Cardiac muscle cell (in vitro differentiated cells and primary cell): ENCODE data around the gene ENOX1. TPM values are rescaled to one million over a fixed set of nuclear protein-coding genes. Genes with fewer than 3 reads are reported as not detected.

Source experiments
- DNase-seq, 2 donors: peaks; one replicate each; pipeline versions ENCODE4 v3.0.0 to v3.0.0-alpha.2; 2010 to 2017; ENCODE audit warnings: low read depth in 1 of 2, low spot score in 1 of 2
- H3K27ac ChIP-seq: fragments of 200-600 bp; sonication (generic); 2 replicates; pipeline ENCODE4 v1.5.1; 2016
- H3K27me3 ChIP-seq: fragments of 200-600 bp; sonication (generic); 2 replicates; pipeline ENCODE4 v1.6.0; 2016; ENCODE audit warnings: control low read depth
- H3K36me3 ChIP-seq: fragments of 200-600 bp; sonication (generic); 2 replicates; pipeline ENCODE4 v1.5.1; 2016; ENCODE audit warnings: control low read depth
- H3K4me1 ChIP-seq: fragments of 200-600 bp; sonication (generic); 2 replicates; pipeline ENCODE4 v1.8.1; 2017; ENCODE audit warnings: low read depth, mild to moderate bottlenecking, mixed run types
- H3K4me3 ChIP-seq: fragments of 200-600 bp; sonication (generic); 2 replicates; pipeline ENCODE4 v1.5.1; 2016; ENCODE audit warnings: mild to moderate bottlenecking
- H3K9me3 ChIP-seq: fragments of 200-600 bp; sonication (generic); 2 replicates; pipeline ENCODE4 v1.5.1; 2017; ENCODE audit warnings: low read depth, mild to moderate bottlenecking, control low read depth
- CTCF ChIP-seq: IDR thresholded peaks from 2 replicates; pipeline ENCODE4 v1.5.1; 2012; ENCODE audit warnings: low read depth, mild to moderate bottlenecking, low read length
- polyA plus RNA-seq: library from polyadenylated mRNA; unstranded; fragments of >200 nt; fragmentation: Nextera tagmentation; extraction: Ambion mirVana; gene quantifications from 2 replicates; pipeline ENCODE4 v1.2.1, GENCODE V29; 2016
- total RNA-seq: library from RNA; depleted of rRNA; stranded (reverse); fragments of >200 nt; gene quantifications from 2 replicates; pipeline ENCODE4 v1.2.3, GENCODE V29; 2016

Gene ENOX1
- total and polyA plus RNA-seq, 2 experiments from 2014 or later = 2.0 to 5.1 TPM

GRCh38 chr13:43369319-43369718, 417.5 kb downstream of the ENOX1 start:
- no peak for TF ChIP-seq CTCF
- Histone ChIP-seq H3K4me3 (no peak overlapping the region), H3K36me3 (no peaks in the 10 kb centered on the region)

GRCh38 chr13:43368003-43368402, 418.8 kb downstream of the ENOX1 start:
- no peaks in the 10 kb centered on the region for H3K9me3 ChIP-seq
- no peak for DNase-seq
- no peak overlapping the region for H3K4me3 ChIP-seq
- TF ChIP-seq CTCF = no peak
- peaks cover 8% of the 10 kb centered on the region for H3K4me1 ChIP-seq
- H3K27me3 ChIP-seq = no peaks in the 10 kb centered on the region
- no peaks in the 10 kb centered on the region for H3K36me3 ChIP-seq
- no peak overlapping the region for H3K27ac ChIP-seq

More at GRCh38 chr13:43369319-43369718, 417.5 kb downstream of the ENOX1 start:
- no peak overlapping the region for H3K27ac ChIP-seq
- H3K9me3 ChIP-seq = no peaks in the 10 kb centered on the region
- no peak for DNase-seq
- no peaks in the 10 kb centered on the region for H3K27me3 ChIP-seq
- H3K4me1 ChIP-seq = peaks cover 8% of the 10 kb centered on the region

GRCh38 chr13:43365039-43365344, 421.8 kb downstream of the ENOX1 start:
- no peak for DNase-seq
- Histone ChIP-seq H3K36me3 (no peaks in the 10 kb centered on the region), H3K9me3 (no peaks in the 10 kb centered on the region), H3K27me3 (no peaks in the 10 kb centered on the region), H3K4me3 (no peak overlapping the region), H3K27ac (no peak overlapping the region), H3K4me1 (peaks cover 22% of the 10 kb centered on the region)
- TF ChIP-seq CTCF = no peak

DNA sequence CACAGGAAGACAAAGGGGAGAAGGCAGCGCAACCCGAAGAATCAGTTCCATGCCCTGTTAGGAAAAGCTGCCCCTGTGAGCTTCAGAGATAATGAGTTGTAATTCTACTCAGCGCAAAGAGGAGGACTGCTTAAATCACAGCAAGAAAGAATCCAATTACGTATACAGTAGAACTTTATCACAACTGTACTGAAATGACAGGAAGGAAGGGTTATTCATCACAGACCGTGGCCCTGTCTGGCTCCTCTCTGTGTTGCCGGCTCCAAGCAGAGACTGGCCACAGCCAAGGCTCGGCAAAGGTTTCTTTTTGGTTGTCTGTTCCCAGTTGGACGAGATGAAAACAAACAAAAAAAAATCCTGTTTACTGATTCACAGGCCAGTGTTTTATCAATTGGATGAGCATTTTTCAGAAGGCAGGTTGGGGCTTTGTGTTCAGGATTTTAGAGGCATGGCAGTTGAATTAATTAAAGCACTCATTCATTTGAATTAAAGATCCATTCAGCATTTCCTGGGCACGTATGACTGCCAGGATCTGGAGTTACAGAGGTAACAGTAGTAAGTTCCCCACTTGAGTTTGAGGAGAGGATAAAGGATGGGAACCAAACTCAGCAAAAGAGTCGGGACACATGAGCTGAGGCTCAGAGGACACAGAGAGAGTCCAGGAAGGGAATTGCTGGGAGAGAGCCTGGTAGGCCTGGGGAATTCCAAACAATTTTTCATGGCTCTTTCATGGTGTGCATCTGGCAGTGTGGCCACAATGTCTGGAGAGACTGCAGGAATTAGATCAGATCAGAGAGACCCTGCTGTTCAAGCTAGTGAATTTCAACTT, 422.3 kb downstream of the ENOX1 start:
- peak in 1 of 2 donors; percentile 83 for DNase-seq
- no peaks in the 10 kb centered on the region for H3K36me3 ChIP-seq
- H3K9me3 ChIP-seq = no peaks in the 10 kb centered on the region
- peaks cover 27% of the 10 kb centered on the region for H3K4me1 ChIP-seq
- H3K27ac ChIP-seq = no peak overlapping the region
- H3K4me3 ChIP-seq = no peak overlapping the region
- no peaks in the 10 kb centered on the region for H3K27me3 ChIP-seq
- no peak for TF ChIP-seq CTCF

GRCh38 chr13:43363156-43363953, 423.4 kb downstream of the ENOX1 start:
- Histone ChIP-seq H3K4me1 (peaks cover 26% of the 10 kb centered on the region), H3K27ac (no peak overlapping the region), H3K36me3 (no peaks in the 10 kb centered on the region), H3K27me3 (no peaks in the 10 kb centered on the region), H3K9me3 (no peaks in the 10 kb centered on the region), H3K4me3 (no peak overlapping the region)
- peak in 1 of 2 donors; percentile 63 for DNase-seq
- no peak for TF ChIP-seq CTCF
